ENCODE data around the gene SLC44A1. TPM values are rescaled to one million over a fixed set of nuclear protein-coding genes. Genes with fewer than 3 reads are reported as not detected.

The SLC44A1 gene
- total and polyA plus RNA-seq, 2 donors = 11.6 to 13.8 TPM

- DNase-seq (ENCODE audit: low read depth in 6 of 9, low spot score in 9 of 9) = no peak
- Histone ChIP-seq H3K9me3 (ENCODE audit: control insufficient read depth in 2 of 2, insufficient read depth in 1 of 2, low read length in 1 of 2) (peaks cover 0 to 4% of the 10 kb centered on the region in 2 donors), H3K27ac (ENCODE audit: low read depth in 1 of 2, low read length in 1 of 2) (no peak overlapping the region), H3K4me3 (ENCODE audit: low read length in 2 of 2) (no peak overlapping the region), H3K4me1 (ENCODE audit: control insufficient read depth in 2 of 2, insufficient read depth in 2 of 2, low read length in 2 of 2) (peaks cover 17 to 25% of the 10 kb centered on the region in 2 donors), H3K27me3 (ENCODE audit: control insufficient read depth in 2 of 2, insufficient read depth in 1 of 2, low read length in 1 of 2) (peaks cover 25 to 26% of the 10 kb centered on the region in 2 donors), H3K36me3 (ENCODE audit: control insufficient read depth in 2 of 2, insufficient read depth in 2 of 2, low read length in 1 of 2) (no peaks in the 10 kb centered on the region)
- WGBS = 93% methylated on average over 3 of the region's 3 CpGs
These were observed 157.2 kb downstream of the SLC44A1 start for GRCh38 chr9:105401651-105402050.

GRCh38 chr9:105403552-105404248, 159.2 kb downstream of the SLC44A1 start:
- H3K36me3 ChIP-seq (ENCODE audit: control insufficient read depth in 2 of 2, insufficient read depth in 2 of 2, low read length in 1 of 2) = no peaks in the 10 kb centered on the region
- peaks cover 17 to 25% of the 10 kb centered on the region in 2 donors for H3K4me1 ChIP-seq (ENCODE audit: control insufficient read depth in 2 of 2, insufficient read depth in 2 of 2, low read length in 2 of 2)
- H3K9me3 ChIP-seq (ENCODE audit: control insufficient read depth in 2 of 2, insufficient read depth in 1 of 2, low read length in 1 of 2) = peaks cover 0 to 4% of the 10 kb centered on the region in 2 donors
- no peak overlapping the region for H3K27ac ChIP-seq (ENCODE audit: low read depth in 1 of 2, low read length in 1 of 2)
- DNase-seq (ENCODE audit: low read depth in 6 of 9, low spot score in 9 of 9) = no peak
- 87% methylated on average over 6 of the region's 6 CpGs for WGBS
- H3K4me3 ChIP-seq (ENCODE audit: low read length in 2 of 2) = no peak overlapping the region
- H3K27me3 ChIP-seq (ENCODE audit: control insufficient read depth in 2 of 2, insufficient read depth in 1 of 2, low read length in 1 of 2) = peaks cover 26 to 27% of the 10 kb centered on the region in 2 donors

- DNase-seq (ENCODE audit: low read depth in 6 of 9, low spot score in 9 of 9) = peak; percentile 78 to 98 (median 92)
- Histone ChIP-seq H3K36me3 (ENCODE audit: control insufficient read depth in 2 of 2, insufficient read depth in 2 of 2, low read length in 1 of 2) (no peaks in the 10 kb centered on the region), H3K4me1 (ENCODE audit: control insufficient read depth in 2 of 2, insufficient read depth in 2 of 2, low read length in 2 of 2) (peaks cover 17 to 25% of the 10 kb centered on the region in 2 donors), H3K27me3 (ENCODE audit: control insufficient read depth in 2 of 2, insufficient read depth in 1 of 2, low read length in 1 of 2) (peaks cover 26 to 27% of the 10 kb centered on the region in 2 donors), H3K27ac (ENCODE audit: low read depth in 1 of 2, low read length in 1 of 2) (peak overlapping the region in 1 of 2 donors; percentile 78), H3K4me3 (ENCODE audit: low read length in 2 of 2) (peak overlapping the region in 1 of 2 donors; percentile 33), H3K9me3 (ENCODE audit: control insufficient read depth in 2 of 2, insufficient read depth in 1 of 2, low read length in 1 of 2) (peaks cover 0 to 4% of the 10 kb centered on the region in 2 donors)
- WGBS = under 1% methylated on average over 6 of the region's 6 CpGs
These were observed 161.2 kb downstream of the SLC44A1 start for GRCh38 chr9:105405514-105406131.

GRCh38 chr9:105406369-105406768, 161.9 kb downstream of the SLC44A1 start:
- H3K9me3 ChIP-seq (ENCODE audit: control insufficient read depth in 2 of 2, insufficient read depth in 1 of 2, low read length in 1 of 2) = peaks cover 0 to 4% of the 10 kb centered on the region in 2 donors
- WGBS = 96% methylated on average over 6 of the region's 6 CpGs
- peaks cover 24 to 27% of the 10 kb centered on the region in 2 donors for H3K27me3 ChIP-seq (ENCODE audit: control insufficient read depth in 2 of 2, insufficient read depth in 1 of 2, low read length in 1 of 2)
- no peaks in the 10 kb centered on the region for H3K36me3 ChIP-seq (ENCODE audit: control insufficient read depth in 2 of 2, insufficient read depth in 2 of 2, low read length in 1 of 2)
- no peak overlapping the region for H3K27ac ChIP-seq (ENCODE audit: low read depth in 1 of 2, low read length in 1 of 2)
- DNase-seq (ENCODE audit: low read depth in 6 of 9, low spot score in 9 of 9) = no peak
- H3K4me3 ChIP-seq (ENCODE audit: low read length in 2 of 2) = no peak overlapping the region
- peaks cover 17 to 25% of the 10 kb centered on the region in 2 donors for H3K4me1 ChIP-seq (ENCODE audit: control insufficient read depth in 2 of 2, insufficient read depth in 2 of 2, low read length in 2 of 2)

- H3K4me3 ChIP-seq (ENCODE audit: low read length in 2 of 2) = no peak overlapping the region
- no peak overlapping the region for H3K27ac ChIP-seq (ENCODE audit: low read depth in 1 of 2, low read length in 1 of 2)
- 91% methylated on average over 2 of the region's 2 CpGs for WGBS
- no peak for DNase-seq (ENCODE audit: low read depth in 6 of 9, low spot score in 9 of 9)
- H3K4me1 ChIP-seq (ENCODE audit: control insufficient read depth in 2 of 2, insufficient read depth in 2 of 2, low read length in 2 of 2) = peaks cover 0 to 6% of the 10 kb centered on the region in 2 donors
- no peaks in the 10 kb centered on the region for H3K9me3 ChIP-seq (ENCODE audit: control insufficient read depth in 2 of 2, insufficient read depth in 1 of 2, low read length in 1 of 2)
- no peaks in the 10 kb centered on the region for H3K27me3 ChIP-seq (ENCODE audit: control insufficient read depth in 2 of 2, insufficient read depth in 1 of 2, low read length in 1 of 2)
- H3K36me3 ChIP-seq (ENCODE audit: control insufficient read depth in 2 of 2, insufficient read depth in 2 of 2, low read length in 1 of 2) = no peaks in the 10 kb centered on the region
These were observed 169.1 kb downstream of the SLC44A1 start for GRCh38 chr9:105413525-105413924.

- Histone ChIP-seq H3K27me3 (ENCODE audit: control insufficient read depth in 2 of 2, insufficient read depth in 1 of 2, low read length in 1 of 2) (no peaks in the 10 kb centered on the region), H3K4me3 (ENCODE audit: low read length in 2 of 2) (no peak overlapping the region), H3K4me1 (ENCODE audit: control insufficient read depth in 2 of 2, insufficient read depth in 2 of 2, low read length in 2 of 2) (peaks cover 0 to 6% of the 10 kb centered on the region in 2 donors), H3K36me3 (ENCODE audit: control insufficient read depth in 2 of 2, insufficient read depth in 2 of 2, low read length in 1 of 2) (no peaks in the 10 kb centered on the region), H3K9me3 (ENCODE audit: control insufficient read depth in 2 of 2, insufficient read depth in 1 of 2, low read length in 1 of 2) (no peaks in the 10 kb centered on the region), H3K27ac (ENCODE audit: low read depth in 1 of 2, low read length in 1 of 2) (no peak overlapping the region)
- peak; percentile 32 to 84 (median 66) for DNase-seq (ENCODE audit: low read depth in 6 of 9, low spot score in 9 of 9)
- 8% methylated on average over 6 of the region's 6 CpGs for WGBS
These were observed 170.7 kb downstream of the SLC44A1 start for GRCh38 chr9:105414947-105415661.

GRCh38 chr9:105415662-105415980, 171.2 kb downstream of the SLC44A1 start:
- 88% methylated on average over 8 of the region's 8 CpGs for WGBS
- Histone ChIP-seq H3K4me1 (ENCODE audit: control insufficient read depth in 2 of 2, insufficient read depth in 2 of 2, low read length in 2 of 2) (peaks cover 0 to 6% of the 10 kb centered on the region in 2 donors), H3K36me3 (ENCODE audit: control insufficient read depth in 2 of 2, insufficient read depth in 2 of 2, low read length in 1 of 2) (no peaks in the 10 kb centered on the region), H3K9me3 (ENCODE audit: control insufficient read depth in 2 of 2, insufficient read depth in 1 of 2, low read length in 1 of 2) (no peaks in the 10 kb centered on the region), H3K4me3 (ENCODE audit: low read length in 2 of 2) (no peak overlapping the region), H3K27me3 (ENCODE audit: control insufficient read depth in 2 of 2, insufficient read depth in 1 of 2, low read length in 1 of 2) (no peaks in the 10 kb centered on the region), H3K27ac (ENCODE audit: low read depth in 1 of 2, low read length in 1 of 2) (no peak overlapping the region)
- no peak for DNase-seq (ENCODE audit: low read depth in 6 of 9, low spot score in 9 of 9)

- Histone ChIP-seq H3K27ac (ENCODE audit: low read depth in 1 of 2, low read length in 1 of 2) (no peak overlapping the region), H3K9me3 (ENCODE audit: control insufficient read depth in 2 of 2, insufficient read depth in 1 of 2, low read length in 1 of 2) (no peaks in the 10 kb centered on the region), H3K4me3 (ENCODE audit: low read length in 2 of 2) (no peak overlapping the region), H3K4me1 (ENCODE audit: control insufficient read depth in 2 of 2, insufficient read depth in 2 of 2, low read length in 2 of 2) (peaks cover 0 to 6% of the 10 kb centered on the region in 2 donors), H3K36me3 (ENCODE audit: control insufficient read depth in 2 of 2, insufficient read depth in 2 of 2, low read length in 1 of 2) (no peaks in the 10 kb centered on the region), H3K27me3 (ENCODE audit: control insufficient read depth in 2 of 2, insufficient read depth in 1 of 2, low read length in 1 of 2) (no peaks in the 10 kb centered on the region)
- whole genome bisulfite sequencing = 93% methylated on average over 1 of the region's 1 CpG
- DNase-seq (ENCODE audit: low read depth in 6 of 9, low spot score in 9 of 9) = no peak
These were observed 172.4 kb downstream of the SLC44A1 start for GRCh38 chr9:105416840-105417239.

Data from thymus (tissue), 11 donors.